GM21717 (cell line): Measurements from ENCODE around the gene EML3.
"Not testable (repeated sequence)": the region's sequence is repeated elsewhere in the genome, so short reads cannot be mapped to it uniquely, and the experiment has no call there.

Experiments
- ATAC-seq: cut with Tn5 transposase; IDR thresholded peaks from one replicate; pipeline ENCODE4 v1.9.1; 2021; ENCODE audit warnings: mild to moderate bottlenecking, moderate library complexity; ENCODE audit not compliant: unreplicated experiment

The EML3 gene, protein sequence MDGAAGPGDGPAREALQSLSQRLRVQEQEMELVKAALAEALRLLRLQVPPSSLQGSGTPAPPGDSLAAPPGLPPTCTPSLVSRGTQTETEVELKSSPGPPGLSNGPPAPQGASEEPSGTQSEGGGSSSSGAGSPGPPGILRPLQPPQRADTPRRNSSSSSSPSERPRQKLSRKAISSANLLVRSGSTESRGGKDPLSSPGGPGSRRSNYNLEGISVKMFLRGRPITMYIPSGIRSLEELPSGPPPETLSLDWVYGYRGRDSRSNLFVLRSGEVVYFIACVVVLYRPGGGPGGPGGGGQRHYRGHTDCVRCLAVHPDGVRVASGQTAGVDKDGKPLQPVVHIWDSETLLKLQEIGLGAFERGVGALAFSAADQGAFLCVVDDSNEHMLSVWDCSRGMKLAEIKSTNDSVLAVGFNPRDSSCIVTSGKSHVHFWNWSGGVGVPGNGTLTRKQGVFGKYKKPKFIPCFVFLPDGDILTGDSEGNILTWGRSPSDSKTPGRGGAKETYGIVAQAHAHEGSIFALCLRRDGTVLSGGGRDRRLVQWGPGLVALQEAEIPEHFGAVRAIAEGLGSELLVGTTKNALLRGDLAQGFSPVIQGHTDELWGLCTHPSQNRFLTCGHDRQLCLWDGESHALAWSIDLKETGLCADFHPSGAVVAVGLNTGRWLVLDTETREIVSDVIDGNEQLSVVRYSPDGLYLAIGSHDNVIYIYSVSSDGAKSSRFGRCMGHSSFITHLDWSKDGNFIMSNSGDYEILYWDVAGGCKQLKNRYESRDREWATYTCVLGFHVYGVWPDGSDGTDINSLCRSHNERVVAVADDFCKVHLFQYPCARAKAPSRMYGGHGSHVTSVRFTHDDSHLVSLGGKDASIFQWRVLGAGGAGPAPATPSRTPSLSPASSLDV

GRCh38 chr11:62612366-62613290, at the start of gene EML3, which contains the start of gene ROM1:
Gene EML3, minus strand, starts transcription at chr11:62612775. Its CDS starts 318 bp downstream, at chr11:62612457.
Gene ROM1, plus strand, starts transcription at chr11:62613257. Its CDS starts 25 bp downstream, at chr11:62613282.
- ATAC-seq = peak; percentile 50

DNA sequence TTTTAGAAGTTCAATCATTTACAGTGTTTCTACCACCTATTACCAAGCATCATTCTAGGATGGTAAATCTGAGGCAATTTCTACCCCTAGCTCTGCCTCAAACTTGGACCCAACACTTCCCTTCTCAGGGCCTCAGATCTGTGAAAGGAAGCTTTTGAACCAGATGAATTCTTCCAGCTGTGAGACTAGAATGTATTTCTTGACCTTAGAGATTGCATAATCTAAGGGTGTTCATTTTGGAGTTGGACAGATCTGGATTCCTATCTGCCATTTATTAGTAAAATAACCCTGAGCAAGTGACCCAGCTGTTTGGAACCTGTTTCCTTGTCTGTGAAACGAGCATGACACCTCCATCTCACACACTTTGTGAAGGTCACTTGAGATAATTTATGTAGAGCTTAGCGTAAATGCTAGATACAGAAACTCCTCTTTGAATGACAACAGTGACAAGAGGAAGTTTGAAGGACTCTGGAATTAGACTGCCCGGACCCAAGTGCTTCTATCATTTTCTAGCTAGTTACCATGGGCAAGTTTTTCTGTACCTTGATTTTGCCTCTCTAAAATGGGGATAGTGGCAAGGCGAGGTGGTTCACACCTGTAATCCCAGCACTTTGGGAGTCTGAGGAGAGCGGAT, 44.3 kb upstream of the EML3 start:
- no peak for ATAC-seq

DNA sequence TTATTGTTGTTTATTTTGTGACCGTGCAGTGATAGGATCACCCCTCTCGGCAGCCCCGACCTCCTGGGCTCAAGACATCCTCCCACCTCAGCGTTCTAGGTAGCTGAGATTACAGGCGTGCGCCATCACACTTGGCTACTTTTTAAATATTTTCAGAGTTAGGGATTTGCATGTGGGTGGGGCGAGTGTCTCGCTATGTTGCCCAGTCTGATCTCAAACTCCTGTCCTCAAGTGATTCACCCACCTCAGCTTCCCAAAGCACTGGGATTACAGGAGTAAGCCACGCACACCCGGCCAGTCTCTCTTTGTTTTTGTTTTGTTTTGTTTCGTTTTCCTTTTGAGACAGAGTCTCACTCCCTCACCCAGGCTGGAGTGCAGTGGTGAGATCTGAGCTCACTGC, 41.7 kb upstream of the EML3 start:
- no peak for ATAC-seq

DNA sequence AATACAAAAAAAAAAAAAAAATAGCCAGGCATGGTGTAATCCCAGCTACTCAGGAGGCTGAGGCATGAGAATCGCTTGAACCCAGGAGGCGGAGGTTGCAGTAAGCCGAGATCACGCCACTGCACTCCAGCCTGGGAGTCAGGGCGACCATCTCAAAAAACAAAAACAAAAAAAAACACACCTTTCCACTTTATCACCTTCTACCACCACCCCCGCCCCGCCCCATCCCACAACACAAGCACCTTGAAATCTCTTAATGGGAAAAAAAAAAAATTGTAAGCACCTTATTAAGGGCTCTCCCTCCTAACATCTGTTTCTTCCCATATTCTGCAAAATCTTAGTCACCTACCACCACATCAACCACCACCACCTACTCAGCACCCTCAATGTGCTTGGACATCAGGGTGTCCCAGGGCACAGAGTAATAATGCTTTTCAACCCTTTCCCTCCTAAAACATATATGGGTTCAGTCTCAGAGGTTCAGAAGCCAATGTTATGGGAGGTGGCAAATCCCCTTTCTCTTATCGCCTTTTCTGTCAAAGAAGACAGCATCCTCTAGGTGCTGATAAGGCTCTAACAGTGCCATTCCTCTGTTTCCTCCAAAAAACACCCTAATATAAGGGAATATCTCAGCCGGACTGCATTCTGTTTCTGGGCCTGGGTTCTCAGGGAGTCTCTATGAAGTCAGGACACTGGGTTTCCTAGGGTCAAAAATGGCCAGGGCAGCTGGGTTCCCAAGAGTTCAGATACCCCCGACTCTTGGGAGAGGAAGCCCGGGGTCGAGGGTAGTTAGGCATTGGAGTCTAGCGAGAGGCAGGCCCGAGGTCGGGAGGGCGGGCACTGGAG, 39.8 kb upstream of the EML3 start:
- peak; percentile 5 for ATAC-seq

DNA sequence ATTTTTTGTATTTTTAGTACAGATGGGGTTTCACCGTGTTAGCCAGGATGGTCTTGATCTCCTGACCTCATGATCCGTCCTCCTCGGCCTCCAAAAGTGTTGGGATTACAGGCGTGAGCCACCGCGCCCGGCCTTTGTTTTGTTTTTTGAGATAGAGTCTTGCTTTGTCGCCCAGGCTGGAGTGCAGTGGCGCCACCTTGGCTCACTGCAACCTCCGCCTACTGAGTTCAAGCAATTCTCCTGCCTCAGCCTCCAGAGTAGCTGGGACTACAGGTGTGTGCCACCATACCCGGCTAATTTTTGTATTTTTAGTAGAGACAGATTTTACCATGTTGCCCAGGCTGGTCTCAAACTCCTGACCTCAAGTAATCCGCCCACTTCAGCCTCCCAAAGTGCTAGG, 37.7 kb upstream of the EML3 start:
- ATAC-seq = not testable (repeated sequence)

DNA sequence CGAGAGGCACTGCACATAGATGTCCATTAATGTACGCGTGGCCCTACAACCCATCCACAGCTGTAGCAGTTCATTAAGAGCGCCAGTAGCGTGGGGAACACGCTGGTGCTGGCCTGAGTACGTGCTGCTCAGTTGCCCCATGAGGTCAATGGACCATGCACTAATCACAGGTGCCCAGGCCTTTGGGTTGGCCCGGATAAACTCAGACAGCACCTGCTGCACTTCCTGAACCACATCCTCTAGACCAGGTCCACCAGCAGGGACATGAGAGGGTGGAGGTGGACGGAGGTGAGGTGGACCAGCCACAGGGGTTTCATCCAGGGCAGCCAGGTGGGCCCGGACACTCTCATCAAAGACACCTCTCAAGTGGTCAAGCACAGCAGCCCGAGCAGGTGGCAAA, 36.9 kb upstream of the EML3 start:
- ATAC-seq = no peak

GRCh38 chr11:62648967-62649364, 36.4 kb upstream of the EML3 start:
- ATAC-seq = no peak

GRCh38 chr11:62648185-62648966, 35.8 kb upstream of the EML3 start:
- ATAC-seq = no peak

DNA sequence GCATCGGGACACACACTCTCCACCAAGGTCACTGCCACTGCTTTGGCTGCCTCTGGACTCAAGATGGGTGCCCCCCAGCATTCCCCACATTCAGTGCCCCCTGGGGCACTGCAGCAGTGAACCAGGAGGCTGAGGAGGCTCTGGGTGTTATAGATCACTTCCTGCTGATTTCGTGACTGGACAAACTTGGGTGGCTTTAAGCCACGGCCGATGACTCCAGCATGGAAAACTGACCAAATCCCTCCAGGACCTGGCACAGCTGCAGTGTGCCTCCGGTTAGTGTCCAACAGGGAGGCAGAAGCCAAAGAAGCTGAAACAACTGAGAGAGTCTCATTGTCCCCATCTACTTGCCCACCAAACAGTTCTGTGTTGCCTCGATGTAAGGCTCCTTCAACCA, 35.0 kb upstream of the EML3 start:
- ATAC-seq = no peak

DNA sequence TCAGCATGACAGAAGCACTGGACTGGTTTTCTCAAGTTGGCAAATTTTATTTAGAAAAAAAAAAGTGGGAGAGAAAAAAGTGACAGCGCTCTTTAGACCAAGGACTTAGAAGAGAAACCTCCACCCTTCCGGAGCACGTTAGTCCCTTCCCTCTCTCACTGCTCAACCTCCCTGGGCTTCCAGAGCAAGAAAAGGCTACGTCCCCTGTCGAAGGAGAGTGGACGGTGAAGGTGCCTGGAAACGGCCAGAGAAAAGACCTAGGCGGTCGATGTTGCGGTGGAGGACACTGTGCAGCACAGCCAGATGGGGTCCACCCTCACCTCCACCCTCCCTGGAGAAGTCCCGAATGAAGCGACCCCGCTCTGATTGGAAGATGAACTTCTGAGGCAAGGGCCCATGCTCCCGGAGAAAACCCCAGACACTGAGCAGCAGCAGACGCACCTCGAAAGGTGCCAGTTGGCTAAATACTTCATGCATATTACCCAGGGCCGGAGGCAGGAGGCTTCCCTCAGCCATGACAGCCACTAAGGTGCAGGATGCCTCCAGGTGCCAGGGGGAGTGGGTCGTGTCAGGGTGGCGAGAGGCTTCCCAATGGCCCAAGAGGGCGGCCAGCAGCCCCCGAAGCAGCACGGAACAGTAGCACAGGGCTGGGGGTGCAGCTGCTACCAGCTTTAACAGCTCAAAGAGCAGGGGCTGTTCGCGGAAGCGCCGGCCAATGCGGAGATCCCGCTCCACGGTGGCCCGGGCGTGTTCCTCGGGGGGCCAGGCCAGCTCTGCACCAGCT, 34.4 kb upstream of the EML3 start:
- no peak for ATAC-seq

DNA sequence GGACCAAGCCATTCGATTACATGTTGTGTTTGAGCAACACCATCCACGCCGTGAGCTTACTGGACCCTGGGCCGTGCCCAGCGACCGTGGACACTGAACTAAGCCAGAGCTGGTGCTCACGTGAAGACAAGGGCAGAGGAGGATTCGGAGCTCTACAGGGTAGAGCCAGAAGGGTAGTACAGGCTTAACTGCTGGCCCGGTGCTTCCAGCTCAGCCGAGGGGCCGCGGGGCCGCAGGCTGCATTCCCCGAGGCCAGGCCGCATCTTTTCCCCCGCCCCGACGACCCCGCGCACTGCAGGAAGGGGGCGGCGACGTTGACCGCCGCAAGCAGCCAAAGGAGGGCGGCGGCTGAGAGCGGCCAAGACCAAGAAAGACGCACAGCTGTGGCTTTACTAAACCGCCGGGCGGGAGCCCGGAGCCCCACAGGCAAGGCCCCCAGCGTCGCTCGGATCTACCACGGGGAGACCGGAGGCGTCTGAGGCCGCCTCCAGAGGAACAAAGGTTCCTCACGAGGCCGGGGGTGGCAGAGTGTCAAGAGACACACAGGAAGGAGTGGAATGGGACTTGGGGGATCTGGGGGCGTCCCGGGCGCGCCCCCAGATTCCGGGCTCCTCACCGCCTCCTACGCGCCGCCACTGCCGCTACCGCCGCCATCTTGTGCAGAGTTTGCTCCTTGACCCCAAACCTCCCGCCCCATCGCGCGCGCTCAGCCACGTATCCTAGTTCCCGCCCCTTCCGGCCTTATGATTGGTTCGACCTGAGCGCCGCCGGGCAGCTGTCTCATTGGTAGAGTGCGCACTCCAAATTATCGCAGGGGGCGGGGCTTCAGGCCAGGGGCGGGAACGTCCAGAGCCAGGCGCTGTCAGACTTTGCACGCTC, 33.6 kb upstream of the EML3 start, which contains the start of gene GANAB:
TSS of gene GANAB (minus strand) at position 668 of the 879 bp plus-strand sequence. CDS start at position 654, 14 bp downstream.
- peak; percentile 83 for ATAC-seq

DNA sequence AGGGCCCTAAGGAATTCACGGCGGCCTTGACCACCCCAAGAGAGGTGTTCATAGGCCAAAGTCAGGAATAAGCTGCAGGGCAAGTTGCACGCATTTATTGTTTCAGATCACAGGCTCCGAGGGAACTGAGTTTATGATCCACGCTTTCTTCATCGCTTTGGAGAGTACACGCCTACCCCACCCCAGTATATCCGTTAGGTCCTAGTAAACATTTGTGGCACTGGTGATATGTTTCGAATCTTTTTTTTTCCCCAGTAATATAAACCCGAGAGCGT, 33.0 kb upstream of the EML3 start:
- ATAC-seq = no peak

- ATAC-seq = no peak
Measured at GRCh38 chr11:62644220-62644619, 31.6 kb upstream of the EML3 start.

DNA sequence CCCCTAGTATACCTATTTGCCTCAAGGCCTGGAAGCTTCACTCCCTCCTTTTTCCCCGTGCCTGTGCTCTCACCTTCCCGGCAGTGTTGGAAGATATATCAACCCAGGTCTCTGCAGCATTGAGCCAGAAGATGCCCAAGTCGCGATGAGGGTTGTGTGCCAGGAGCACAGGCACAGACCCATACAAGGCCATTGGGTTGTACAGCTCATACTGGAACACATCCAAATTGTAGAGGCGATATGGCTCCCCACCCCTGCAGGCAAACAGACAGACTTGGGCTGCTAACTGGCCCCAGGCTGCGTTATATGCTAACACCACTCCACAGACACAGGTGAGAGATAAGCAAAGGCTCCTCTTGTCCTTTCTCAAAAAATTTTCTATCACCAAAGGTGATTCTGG, 19.9 kb upstream of the EML3 start:
- no peak for ATAC-seq

- no peak for ATAC-seq
Measured at GRCh38 chr11:62627713-62628112, 15.1 kb upstream of the EML3 start.

- ATAC-seq = no peak
Measured at GRCh38 chr11:62622476-62623089, 10.0 kb upstream of the EML3 start.
